Tibial nerve (tissue), 4 donors: ENCODE results near the gene TSPY3. TPM values are rescaled to one million over a fixed set of nuclear protein-coding genes. Genes with fewer than 3 reads are reported as not detected.
"Not testable (repeated sequence)": the region's sequence is repeated elsewhere in the genome, so short reads cannot be mapped to it uniquely, and the experiment has no call there.

Experiments used
- DNase-seq, 2 donors: peaks; one replicate each; pipeline ENCODE4 v3.0.0-alpha.2; 2019; ENCODE audit warnings: low spot score in 2 of 2
- H3K27ac ChIP-seq, 4 donors: fragments of 200-600 bp; sonication (generic) in 3 of 4; one replicate each; pipeline ENCODE4 v1.5.1; 2017 to 2019; ENCODE audit warnings: mild to moderate bottlenecking in 1 of 4
- H3K27me3 ChIP-seq, 2 donors: fragments of 200-600 bp; sonication (generic) in 1 of 2; one replicate each; pipeline versions ENCODE4 v1.5.1 to v1.6.0; 2017 to 2019
- H3K36me3 ChIP-seq, 3 donors: fragments of 200-600 bp; sonication (generic); one replicate each; pipeline ENCODE4 v1.5.1; 2018 to 2019
- H3K4me1 ChIP-seq, 4 donors: fragments of 200-600 bp; sonication (generic) in 3 of 4; one replicate each; pipeline ENCODE4 v1.5.1; 2017 to 2019
- H3K4me3 ChIP-seq, 4 donors: fragments of 200-600 bp; sonication (generic) in 3 of 4; one replicate each; pipeline ENCODE4 v1.5.1; 2017 to 2019; ENCODE audit warnings: mild to moderate bottlenecking in 1 of 4, moderate library complexity in 1 of 4
- H3K9me3 ChIP-seq, 4 donors: fragments of 200-600 bp; sonication (generic) in 3 of 4; one replicate each; pipeline ENCODE4 v1.5.1; 2017 to 2019
- WGBS, 2 donors: methylation state at CpG; one replicate each; pipeline ENCODE4 v1.1.5; 2018; 5-methylcytosine and 5-hydroxymethylcytosine counted together
- total RNA-seq, 4 donors: library from RNA; depleted of rRNA; stranded (reverse); fragments of >200 nt; gene quantifications; one replicate each; pipeline ENCODE4 v1.1.0, GENCODE V29; 2016

Gene TSPY3, protein sequence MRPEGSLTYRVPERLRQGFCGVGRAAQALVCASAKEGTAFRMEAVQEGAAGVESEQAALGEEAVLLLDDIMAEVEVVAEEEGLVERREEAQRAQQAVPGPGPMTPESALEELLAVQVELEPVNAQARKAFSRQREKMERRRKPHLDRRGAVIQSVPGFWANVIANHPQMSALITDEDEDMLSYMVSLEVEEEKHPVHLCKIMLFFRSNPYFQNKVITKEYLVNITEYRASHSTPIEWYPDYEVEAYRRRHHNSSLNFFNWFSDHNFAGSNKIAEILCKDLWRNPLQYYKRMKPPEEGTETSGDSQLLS
- not detected for total RNA-seq

GRCh38 chrY:9398121-9398520 lies at the start of gene TSPY3:
Gene TSPY3, plus strand, starts transcription at chrY:9398421. Its CDS starts 46 bp downstream, at chrY:9398467.
- H3K36me3 ChIP-seq, DNase-seq, H3K9me3 ChIP-seq, H3K27me3 ChIP-seq, H3K4me3 ChIP-seq, H3K27ac ChIP-seq, H3K4me1 ChIP-seq: not testable (repeated sequence)
- WGBS, 2 donors = no CpG with 5 or more reads among the region's 26 CpGs

DNA sequence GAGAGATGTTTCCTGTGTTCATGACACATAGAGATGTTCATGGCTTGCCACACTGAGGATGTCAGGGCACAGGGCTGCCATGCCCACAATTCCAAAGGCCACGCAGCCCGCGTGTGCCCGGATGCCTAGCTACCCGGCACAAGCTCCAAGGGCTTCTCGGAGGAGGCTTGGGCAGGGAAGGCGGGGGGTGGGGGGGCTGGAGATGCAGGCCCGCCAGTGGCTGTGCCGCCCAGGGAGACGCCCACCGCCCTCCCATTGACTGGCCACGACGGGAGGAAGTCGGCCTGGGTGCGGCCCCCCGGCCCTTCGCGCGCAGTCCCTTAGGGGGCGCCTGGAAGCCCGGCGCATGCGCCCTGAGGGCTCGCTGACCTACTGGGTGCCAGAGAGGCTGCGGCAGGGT lies 40.7 kb upstream of the TSPY3 start, which contains the start of gene TSPY8:
Gene TSPY8 (plus strand): TSS at position 301 of the 400 bp plus-strand sequence. CDS start 46 bp downstream, at position 347.
- not testable (repeated sequence) for H3K9me3 ChIP-seq, DNase-seq, H3K27me3 ChIP-seq, H3K4me3 ChIP-seq, H3K4me1 ChIP-seq, H3K36me3 ChIP-seq, H3K27ac ChIP-seq
- WGBS, 2 donors = no CpG with 5 or more reads among the region's 25 CpGs

DNA sequence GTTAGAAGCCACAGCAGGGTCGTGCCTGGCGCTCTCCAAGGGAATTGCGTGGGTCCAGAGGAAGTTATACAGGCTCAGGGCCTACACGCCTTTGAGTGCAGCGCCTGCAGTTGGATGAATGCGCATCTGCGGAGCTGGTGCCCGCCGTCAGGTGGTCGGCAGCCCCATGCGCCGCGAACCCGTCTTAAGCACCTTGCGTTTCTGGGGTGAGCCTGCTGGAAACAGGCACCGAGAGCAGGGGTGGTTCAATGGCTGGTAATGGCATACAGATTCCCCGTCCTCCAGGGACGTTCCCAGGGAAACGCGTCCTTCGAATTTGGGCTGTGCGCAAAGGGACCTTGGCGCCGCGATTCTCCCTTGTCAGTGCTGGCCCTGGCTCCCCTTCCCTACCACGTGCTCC lies 1.7 kb upstream of the TSPY3 start:
- not testable (repeated sequence) for H3K9me3 ChIP-seq, H3K4me3 ChIP-seq, H3K36me3 ChIP-seq, H3K4me1 ChIP-seq, H3K27me3 ChIP-seq, DNase-seq, H3K27ac ChIP-seq
- WGBS, 2 donors = 94% methylated on average over 8 of the region's 26 CpGs; no CpG with 5 or more reads in 1 of the 2 donors

Other genes with a start within 250 kb of the TSPY3 start
- not detected for gene TSPY4, start 61.0 kb upstream of the TSPY3 start, total RNA-seq
- not detected for gene TSPY8, start 40.6 kb upstream of the TSPY3 start, total RNA-seq
- not detected for gene TSPY1, start 68.5 kb downstream of the TSPY3 start, total RNA-seq
- gene TSPY9, start 88.8 kb downstream of the TSPY3 start, total RNA-seq = not detected
- not detected for gene TSPY10, start 129.5 kb downstream of the TSPY3 start, total RNA-seq